Neuronal stem cell (in vitro differentiated cells): ENCODE measurements around the gene SEPHS2.

ENCODE experiments used
- DNase-seq: peaks from one replicate; pipeline ENCODE4 v3.0.0-alpha.2; 2013; ENCODE audit warnings: low spot score
- H2AFZ ChIP-seq: one replicate; pipeline ENCODE4 v1.6.1; 2013; ENCODE audit warnings: mild to moderate bottlenecking, low read length, inconsistent platforms
- H2AK5ac ChIP-seq: 2 replicates; pipeline ENCODE4 v1.6.1; 2013; ENCODE audit warnings: low read depth, mild to moderate bottlenecking, inconsistent platforms, low read length, moderate library complexity, mixed read lengths
- H2BK120ac ChIP-seq: 2 replicates; pipeline ENCODE4 v1.6.1; 2013; ENCODE audit warnings: low read depth, mild to moderate bottlenecking, inconsistent platforms, low read length, moderate library complexity, mixed read lengths
- H2BK12ac ChIP-seq: one replicate; pipeline ENCODE4 v1.6.1; 2013; ENCODE audit warnings: low read length, inconsistent platforms
- H2BK15ac ChIP-seq: 2 replicates; pipeline ENCODE4 v1.6.1; 2013; ENCODE audit warnings: mild to moderate bottlenecking, low read length, inconsistent platforms, mixed read lengths
- H2BK5ac ChIP-seq: one replicate; pipeline ENCODE4 v1.6.1; 2013; ENCODE audit warnings: inconsistent platforms, mild to moderate bottlenecking, low read length, moderate library complexity
- H3K14ac ChIP-seq: one replicate; pipeline ENCODE4 v1.6.1; 2013; ENCODE audit warnings: low read length, inconsistent platforms
- H3K18ac ChIP-seq: 2 replicates; pipeline ENCODE4 v1.6.1; 2013; ENCODE audit warnings: low read length, inconsistent platforms
- H3K23ac ChIP-seq: 2 replicates; pipeline ENCODE4 v1.6.1; 2013; ENCODE audit warnings: low read depth, mild to moderate bottlenecking, mixed read lengths, low read length, inconsistent platforms; ENCODE audit not compliant: poor library complexity
- H3K27ac ChIP-seq: replicated peaks from 3 replicates; pipeline ENCODE4 v1.5.1; 2013; ENCODE audit warnings: low read length, inconsistent platforms
- H3K27me3 ChIP-seq, 3 experiments: 2 replicates each; pipeline ENCODE4 v1.6.1; 2013; ENCODE audit warnings: low read length in 3 of 3, mild to moderate bottlenecking in 2 of 3, inconsistent platforms in 1 of 3, low read depth in 1 of 3, mixed read lengths in 1 of 3, moderate library complexity in 1 of 3; ENCODE audit not compliant: control insufficient read depth in 3 of 3, insufficient read depth in 3 of 3
- H3K36me3 ChIP-seq, 2 donors: replicated peaks in 1 of 2; 2 replicates each; pipeline ENCODE4 v1.6.1; 2013; ENCODE audit warnings: low read length in 2 of 2; ENCODE audit not compliant: control insufficient read depth in 2 of 2, insufficient read depth in 2 of 2
- H3K4ac ChIP-seq: 2 replicates; pipeline ENCODE4 v1.6.1; 2013; ENCODE audit warnings: inconsistent platforms, mild to moderate bottlenecking, low read length, moderate library complexity
- H3K4me1 ChIP-seq, 2 donors: 1 replicate in 1 of 2; 2 replicates in 1 of 2; pipeline ENCODE4 v1.6.1; 2013; ENCODE audit warnings: low read length in 2 of 2, low read depth in 1 of 2; ENCODE audit not compliant: control insufficient read depth in 2 of 2, insufficient read depth in 1 of 2
- H3K4me2 ChIP-seq: one replicate; pipeline ENCODE4 v1.6.1; 2013; ENCODE audit warnings: mild to moderate bottlenecking, low read length, inconsistent platforms; ENCODE audit not compliant: insufficient read depth, poor library complexity, severe bottlenecking
- H3K4me3 ChIP-seq, 2 donors: 2 replicates each; pipeline ENCODE4 v1.5.1; 2013; ENCODE audit warnings: low read length in 2 of 2, mild to moderate bottlenecking in 2 of 2, inconsistent platforms in 1 of 2, moderate library complexity in 1 of 2
- H3K79me1 ChIP-seq: one replicate; pipeline ENCODE4 v1.6.1; 2013; ENCODE audit warnings: low read depth, mild to moderate bottlenecking, inconsistent platforms, low read length, moderate library complexity
- H3K9ac ChIP-seq: one replicate; pipeline ENCODE4 v1.6.1; 2013; ENCODE audit warnings: mild to moderate bottlenecking, low read depth, low read length, inconsistent platforms; ENCODE audit not compliant: poor library complexity
- H3K9me3 ChIP-seq, 2 donors: replicated peaks in 1 of 2; 2 replicates each; pipeline versions ENCODE3 to v1.6.1; 2013; ENCODE audit warnings: low read length in 2 of 2, mild to moderate bottlenecking in 2 of 2, inconsistent platforms in 1 of 2, low read depth in 1 of 2, mixed read lengths in 1 of 2, moderate library complexity in 1 of 2; ENCODE audit not compliant: control insufficient read depth in 2 of 2, insufficient read depth in 1 of 2
- H4K8ac ChIP-seq: one replicate; pipeline ENCODE4 v1.6.1; 2013; ENCODE audit warnings: low read depth, mild to moderate bottlenecking, inconsistent platforms, low read length, moderate library complexity
- H4K91ac ChIP-seq: one replicate; pipeline ENCODE4 v1.6.1; 2013; ENCODE audit warnings: low read length, low read depth, mild to moderate bottlenecking, inconsistent platforms; ENCODE audit not compliant: poor library complexity
- WGBS, 2 donors: extraction: QIAGEN DNeasy Blood & Tissue Kit; methylation state at CpG; one replicate each; pipeline ENCODE4 v1.1.7; 2013; ENCODE audit warnings: missing lambda C conversion rate in 2 of 2, mixed read lengths in 1 of 2; ENCODE audit not compliant: insufficient read length in 2 of 2, insufficient replicate concordance in 1 of 2; ENCODE audit errors: extremely low coverage in 2 of 2; 5-methylcytosine and 5-hydroxymethylcytosine counted together

SEPHS2 gene

DNA sequence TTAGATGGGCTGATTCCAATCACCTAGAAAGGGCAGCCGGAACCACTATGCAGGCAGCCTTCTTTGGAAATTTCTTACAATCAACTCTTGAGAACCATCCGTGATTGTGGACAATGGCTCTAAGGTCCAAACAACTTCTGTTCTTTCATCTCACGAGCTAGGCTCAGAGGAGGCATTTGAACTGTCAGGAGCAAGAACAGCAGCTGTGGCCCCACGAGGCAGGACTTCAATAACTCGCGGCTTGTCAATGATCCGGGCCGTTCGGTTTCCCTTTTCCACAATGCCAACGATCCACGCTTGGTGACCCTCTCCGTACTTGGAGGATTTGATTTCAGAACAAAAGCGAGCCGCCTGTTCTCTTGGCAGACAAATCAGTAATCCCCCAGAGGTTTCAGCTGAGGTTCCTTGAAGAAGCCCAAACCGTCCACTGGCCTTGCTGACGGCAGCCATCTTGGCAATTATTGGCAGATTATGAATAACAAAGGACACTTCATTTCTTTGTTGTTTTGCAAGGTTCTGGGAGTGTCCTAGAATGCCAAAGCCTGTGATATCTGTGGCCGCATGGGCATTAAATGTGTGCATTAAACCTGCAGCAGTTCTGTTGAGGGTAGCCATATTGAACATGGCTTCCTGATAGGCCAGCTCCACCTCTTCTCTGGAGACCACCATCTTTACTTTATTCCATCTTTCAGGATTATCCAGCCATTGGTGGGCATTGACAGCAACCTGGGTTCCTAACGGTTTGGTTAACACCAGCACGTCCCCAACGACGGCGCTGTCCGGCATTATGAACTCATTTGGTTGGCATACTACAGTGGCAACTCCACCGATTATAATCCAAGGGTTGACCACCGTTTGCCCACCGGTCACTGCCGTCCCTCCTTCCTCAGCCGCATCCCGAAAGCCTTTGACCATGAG, 1.2 kb downstream of the SEPHS2 start:
- Histone ChIP-seq H3K4me3 (peak overlapping the region; percentile 65 to 89), H2AK5ac (no peak overlapping the region), H3K4me2 (peak overlapping the region; percentile 82), H3K27me3 (no peaks in the 10 kb centered on the region), H2BK120ac (no peak overlapping the region), H3K9me3 (peaks cover 4 to 19% of the 10 kb centered on the region in 2 donors), H3K27ac (no peak overlapping the region), H2AFZ (peak overlapping the region; percentile 91), H3K4me1 (peaks cover 7 to 8% of the 10 kb centered on the region in 2 donors), H2BK5ac (no peak overlapping the region), H3K14ac (no peak overlapping the region), H3K23ac (peak overlapping the region; percentile 38), H4K91ac (no peak overlapping the region), H3K36me3 (peaks cover 6 to 20% of the 10 kb centered on the region in 2 donors), H3K18ac (peak overlapping the region; percentile 96), H2BK15ac (no peak overlapping the region), H3K9ac (peak overlapping the region; percentile 87), H4K8ac (no peak overlapping the region), H3K79me1 (peaks cover 4% of the 10 kb centered on the region), H3K4ac (no peak overlapping the region), H2BK12ac (no peak overlapping the region)
- no peak for DNase-seq
- WGBS, 2 donors: no CpG with 5 or more reads among the region's 29 CpGs

- Histone ChIP-seq H2BK15ac (no peak overlapping the region), H2BK12ac (no peak overlapping the region), H2AK5ac (no peak overlapping the region), H3K23ac (no peak overlapping the region), H3K36me3 (peaks cover 6 to 20% of the 10 kb centered on the region in 2 donors), H2BK5ac (no peak overlapping the region), H3K4ac (no peak overlapping the region), H2BK120ac (no peak overlapping the region), H3K4me2 (no peak overlapping the region), H3K9me3 (peaks cover 4 to 19% of the 10 kb centered on the region in 2 donors), H3K27ac (no peak overlapping the region), H4K91ac (no peak overlapping the region), H3K9ac (no peak overlapping the region), H3K14ac (no peak overlapping the region), H3K18ac (no peak overlapping the region), H3K79me1 (peaks cover 4% of the 10 kb centered on the region), H3K27me3 (no peaks in the 10 kb centered on the region), H3K4me1 (peaks cover 7 to 8% of the 10 kb centered on the region in 2 donors), H3K4me3 (no peak overlapping the region), H2AFZ (no peak overlapping the region), H4K8ac (no peak overlapping the region)
- WGBS, 2 donors: no CpG with 5 or more reads among the region's 2 CpGs
- no peak for DNase-seq
These were observed 2.0 kb downstream of the SEPHS2 start for GRCh38 chr16:30443631-30444030.

DNA sequence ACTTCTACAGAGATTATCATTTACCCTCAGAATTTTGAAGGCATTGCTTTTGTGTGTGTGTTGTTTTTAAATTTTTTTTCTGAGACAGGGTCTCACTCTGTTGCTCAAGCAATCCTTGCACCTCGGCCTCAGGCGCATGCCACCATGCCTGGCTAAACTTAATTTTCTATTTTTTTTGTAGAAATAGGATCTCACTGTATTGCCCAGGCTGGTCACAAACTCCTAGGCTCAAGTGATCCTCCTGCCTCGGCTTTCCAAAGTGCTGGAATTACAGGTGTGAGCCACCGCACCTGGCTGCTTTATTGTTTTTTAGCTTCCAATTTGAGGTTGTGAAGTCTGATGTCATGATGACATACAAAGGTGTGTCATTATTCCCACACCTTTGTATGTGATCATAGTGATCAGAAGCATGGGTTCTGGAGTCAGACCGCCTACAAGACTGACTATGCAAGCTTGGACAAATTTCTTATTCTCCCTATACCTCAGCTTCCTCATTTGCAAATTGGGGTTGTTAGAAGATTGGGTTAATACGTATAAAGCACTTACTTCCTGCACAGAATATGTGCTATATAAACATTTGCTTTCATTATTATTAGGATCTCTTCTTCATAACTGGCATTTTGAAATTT, 5.8 kb downstream of the SEPHS2 start:
- no peak overlapping the region for H2BK15ac ChIP-seq
- peaks cover 6 to 19% of the 10 kb centered on the region in 2 donors for H3K36me3 ChIP-seq
- H4K91ac ChIP-seq: no peak overlapping the region
- no peak overlapping the region for H2BK12ac ChIP-seq
- no peak overlapping the region for H3K4me3 ChIP-seq
- no peak overlapping the region for H2BK5ac ChIP-seq
- no peak overlapping the region for H3K23ac ChIP-seq
- peaks cover 2 to 5% of the 10 kb centered on the region in 2 donors for H3K4me1 ChIP-seq
- no peak overlapping the region for H3K14ac ChIP-seq
- H2AFZ ChIP-seq: no peak overlapping the region
- H2BK120ac ChIP-seq: no peak overlapping the region
- H3K27me3 ChIP-seq: peaks cover 0 to 6% (median 0%) of the 10 kb centered on the region in 3 experiments
- peaks cover 2 to 18% of the 10 kb centered on the region in 2 donors for H3K9me3 ChIP-seq
- peaks cover under 1% of the 10 kb centered on the region for H3K79me1 ChIP-seq
- H3K4me2 ChIP-seq: no peak overlapping the region
- H2AK5ac ChIP-seq: no peak overlapping the region
- H3K18ac ChIP-seq: no peak overlapping the region
- no peak for DNase-seq
- no peak overlapping the region for H3K9ac ChIP-seq
- no CpG with 5 or more reads among the region's 6 CpGs for whole genome bisulfite sequencing, 2 donors
- H3K27ac ChIP-seq: no peak overlapping the region
- no peak overlapping the region for H4K8ac ChIP-seq
- H3K4ac ChIP-seq: no peak overlapping the region

GRCh38 chr16:30438835-30439234, 6.8 kb downstream of the SEPHS2 start:
- no peak overlapping the region for H2BK12ac ChIP-seq
- H3K79me1 ChIP-seq: no peaks in the 10 kb centered on the region
- DNase-seq: no peak
- H4K8ac ChIP-seq: no peak overlapping the region
- WGBS, 2 donors: no CpG with 5 or more reads among the region's 5 CpGs
- H3K27me3 ChIP-seq: peaks cover 0 to 10% (median 0%) of the 10 kb centered on the region in 3 experiments
- H3K27ac ChIP-seq: no peak overlapping the region
- no peak overlapping the region for H4K91ac ChIP-seq
- no peak overlapping the region for H3K9ac ChIP-seq
- no peak overlapping the region for H3K4me3 ChIP-seq
- H3K36me3 ChIP-seq: peaks cover 3 to 9% of the 10 kb centered on the region in 2 donors
- H2BK120ac ChIP-seq: no peak overlapping the region
- no peak overlapping the region for H3K23ac ChIP-seq
- no peak overlapping the region for H3K4ac ChIP-seq
- no peaks in the 10 kb centered on the region for H3K4me1 ChIP-seq
- H3K9me3 ChIP-seq: peaks cover 0 to 8% of the 10 kb centered on the region in 2 donors
- H2BK5ac ChIP-seq: no peak overlapping the region
- no peak overlapping the region for H3K4me2 ChIP-seq
- no peak overlapping the region for H3K18ac ChIP-seq
- no peak overlapping the region for H2AFZ ChIP-seq
- H2AK5ac ChIP-seq: no peak overlapping the region
- no peak overlapping the region for H2BK15ac ChIP-seq
- H3K14ac ChIP-seq: no peak overlapping the region
